HCT116 (cell line): Measurements from ENCODE around the gene NDOR1. TPM values are rescaled to one million over a fixed set of nuclear protein-coding genes. Genes with fewer than 3 reads are reported as not detected.

Source experiments
- ATAC-seq: fragments of 200-7000 bp; cut with Tn5 transposase; 2 replicates; pipeline ENCODE4 v1.9.1; 2020; ENCODE audit warnings: mild to moderate bottlenecking, moderate library complexity
- BruUV-seq: library from RNA; stranded (reverse); fragments of 400-500 nt; replicated peaks from 2 replicates; lab custom pipeline; 2021; lab: Mats Ljungman, UMichigan
- CTCF ChIA-PET: fragments of 300-600 bp; sonication (Branson Sonifier 250); formaldehyde crosslinking; loops from one replicate; lab custom pipeline; 2021; ENCODE audit warnings: antibody characterized with exemption; lab: Charles Lee
- POLR2A ChIA-PET: fragments of 300-600, 350-600 bp; sonication (Branson Sonifier 250); formaldehyde crosslinking; loops from one replicate; lab custom pipeline; 2021; ENCODE audit warnings: antibody characterized with exemption; lab: Charles Lee
- RAD21 ChIA-PET, 2 experiments: fragments of 300-600 bp; sonication (Branson Sonifier 250); formaldehyde crosslinking; loops; one replicate each; lab custom pipeline; 2023; ENCODE audit warnings: low total read pairs in 2 of 2; ENCODE audit not compliant: uncharacterized antibody in 2 of 2, unreplicated experiment in 2 of 2, low non-redundant PET in 1 of 2; lab: Charles Lee
- DNase-seq: peaks from one replicate; pipeline ENCODE4 v3.0.0-alpha.2; 2010; ENCODE audit warnings: low read depth, low spot score
- H2AFZ ChIP-seq: fragments of 200-600 bp; shearing (Covaris generic), sonication (generic); 2 replicates; pipeline ENCODE4 v1.6.1; 2017; ENCODE audit warnings: low read depth, mixed run types, mixed read lengths, antibody characterized with exemption, low read length; ENCODE audit not compliant: poor library complexity, severe bottlenecking
- H3K27ac ChIP-seq: 2 replicates; pipeline ENCODE4 v1.5.1; 2012; ENCODE audit warnings: low read depth, low read length
- H3K27me3 ChIP-seq: fragments of 200-600 bp; sonication (generic); 2 replicates; pipeline ENCODE4 v1.6.1; 2016; ENCODE audit warnings: mixed run types, low read length, mixed read lengths; ENCODE audit not compliant: insufficient read depth
- H3K36me3 ChIP-seq, 2 experiments: fragments of 200-500 bp in 1 of 2; fragments of 200-600 bp in 1 of 2; sonication (Bioruptor generic) in 1 of 2; sonication (generic) in 1 of 2; 2 replicates each; pipeline versions ENCODE4 v1.5.1 to v1.6.1; 2014 to 2016; ENCODE audit warnings: low read length in 2 of 2, inconsistent platforms in 1 of 2, mixed read lengths in 1 of 2, mixed run types in 1 of 2; ENCODE audit not compliant: insufficient read depth in 2 of 2, control insufficient read depth in 1 of 2
- H3K4me1 ChIP-seq, 2 experiments: fragments of 200-600 bp in 1 of 2; sonication (generic) in 1 of 2; 2 replicates each; pipeline versions ENCODE4 v1.5.1 to v1.6.1; 2012 to 2017; ENCODE audit warnings: low read length in 2 of 2, inconsistent platforms in 1 of 2, mild to moderate bottlenecking in 1 of 2, mixed read lengths in 1 of 2, mixed run types in 1 of 2, moderate library complexity in 1 of 2; ENCODE audit not compliant: insufficient read depth in 2 of 2, control insufficient read depth in 1 of 2
- H3K4me2 ChIP-seq: fragments of 200-600 bp; sonication (generic); 2 replicates; pipeline ENCODE4 v1.6.1; 2017; ENCODE audit warnings: mixed run types, low read length, mixed read lengths
- H3K4me3 ChIP-seq, 2 experiments: fragments of 200-600 bp in 1 of 2; sonication (generic) in 1 of 2; replicated peaks in 1 of 2; 2 replicates each; pipeline ENCODE4 v1.5.1; 2011 to 2016; ENCODE audit warnings: low read length in 2 of 2, control low read depth in 1 of 2, low read depth in 1 of 2, mild to moderate bottlenecking in 1 of 2, mixed read lengths in 1 of 2, mixed run types in 1 of 2
- H3K79me2 ChIP-seq: fragments of 200-600 bp; sonication (generic); 2 replicates; pipeline ENCODE4 v1.6.1; 2017; ENCODE audit warnings: mild to moderate bottlenecking, mixed run types, low read length, moderate library complexity, mixed read lengths; ENCODE audit not compliant: insufficient read depth
- H3K9ac ChIP-seq: fragments of 200-600 bp; sonication (generic); 2 replicates; pipeline ENCODE4 v1.6.1; 2016; ENCODE audit warnings: low read length, mixed read lengths
- H3K9me2 ChIP-seq: fragments of 200-600 bp; sonication (generic), shearing (Covaris generic); 2 replicates; pipeline ENCODE4 v1.6.1; 2017; ENCODE audit warnings: mixed run types, mild to moderate bottlenecking, moderate library complexity; ENCODE audit not compliant: insufficient read depth
- H3K9me3 ChIP-seq, 2 experiments: fragments of 200-500 bp in 1 of 2; fragments of 200-600 bp in 1 of 2; sonication (Bioruptor generic) in 1 of 2; sonication (generic) in 1 of 2; 2 replicates each; pipeline ENCODE4 v1.6.1; 2014 to 2017; ENCODE audit warnings: low read length in 2 of 2, mixed read lengths in 2 of 2, inconsistent platforms in 1 of 2, low read depth in 1 of 2, mild to moderate bottlenecking in 1 of 2, mixed run types in 1 of 2, moderate library complexity in 1 of 2; ENCODE audit not compliant: control insufficient read depth in 1 of 2, insufficient read depth in 1 of 2
- H4K20me1 ChIP-seq: fragments of 200-600 bp; sonication (generic), shearing (Covaris generic); 2 replicates; pipeline ENCODE4 v1.6.1; 2017; ENCODE audit warnings: mixed run types, mild to moderate bottlenecking, moderate library complexity; ENCODE audit not compliant: insufficient read depth
- CBX3 ChIP-seq: IDR thresholded peaks from 2 replicates; pipeline ENCODE4 v1.6.1; 2012; ENCODE audit warnings: low read depth
- CEBPB ChIP-seq: IDR thresholded peaks from 2 replicates; pipeline ENCODE4 v1.6.1; 2012; ENCODE audit warnings: low read depth
- ELF1 ChIP-seq: IDR thresholded peaks from 2 replicates; pipeline ENCODE4 v1.6.1; 2012; ENCODE audit warnings: low read depth, borderline replicate concordance
- EZH2 ChIP-seq: fragments of 200-600 bp; sonication (generic); IDR thresholded peaks from 2 replicates; pipeline ENCODE4 v1.6.1; 2017; ENCODE audit warnings: antibody characterized with exemption, mixed run types
- FOSL1 ChIP-seq: IDR thresholded peaks from 2 replicates; pipeline ENCODE4 v1.6.1; 2012; ENCODE audit warnings: low read depth
- SIN3A ChIP-seq: IDR thresholded peaks from 2 replicates; pipeline ENCODE4 v1.6.1; 2012; ENCODE audit warnings: low read depth
- SP1 ChIP-seq: IDR thresholded peaks from 2 replicates; pipeline ENCODE4 v1.6.1; 2012; ENCODE audit warnings: low read depth
- SRF ChIP-seq: IDR thresholded peaks from 2 replicates; pipeline ENCODE4 v1.6.1; 2012; ENCODE audit warnings: low read depth
- TCF7L2 ChIP-seq: IDR thresholded peaks from 2 replicates; pipeline ENCODE4 v1.7.0; 2011; ENCODE audit warnings: borderline replicate concordance, inconsistent platforms; ENCODE audit not compliant: insufficient read depth, insufficient read length; ENCODE audit errors: extremely low read depth
- ZFX ChIP-seq: fragments of 450-650 bp; IDR thresholded peaks from 2 replicates; pipeline ENCODE4 v1.6.1; 2017
- ZNF274 ChIP-seq: fragments of 200-500 bp; sonication (Bioruptor generic); IDR thresholded peaks from 2 replicates; pipeline ENCODE4 v1.6.1; 2014; ENCODE audit warnings: mild to moderate bottlenecking, low read depth, low read length, inconsistent platforms
- intact Hi-C: fragments of 100-400 bp; cut with micrococcal nuclease; formaldehyde crosslinking; loops from 2 replicates; pipeline ENCODE4 v1.10.0; 2022
- total RNA-seq: library from RNA; stranded (reverse); gene quantifications from one replicate; pipeline ENCODE4 v1.2.1, GENCODE V29; 2021; ENCODE audit not compliant: unreplicated experiment
- TF ChIP-seq, protein P1 (sequence below), 3 experiments: fragments of 200-600 bp in 1 of 3; sonication (generic) in 1 of 3; IDR thresholded peaks in 2 of 3; conservative IDR thresholded peaks in 1 of 3; 2 replicates each; pipeline ENCODE4 v1.5.1; 2012 to 2017; ENCODE audit warnings: low read depth in 2 of 3, low read length in 2 of 3, antibody characterized with exemption in 1 of 3, borderline replicate concordance in 1 of 3, control low read depth in 1 of 3, mild to moderate bottlenecking in 1 of 3, mixed read lengths in 1 of 3, mixed run types in 1 of 3, moderate library complexity in 1 of 3; ENCODE audit not compliant: insufficient read depth in 1 of 3
- TF ChIP-seq, protein P2 (sequence below): IDR thresholded peaks from 2 replicates; pipeline ENCODE4 v1.6.1; 2012; ENCODE audit warnings: low read depth
- TF ChIP-seq, protein P3 (sequence below): IDR thresholded peaks from 2 replicates; pipeline ENCODE4 v1.6.1; 2012
- TF ChIP-seq, protein P4 (sequence below): IDR thresholded peaks from 2 replicates; pipeline ENCODE4 v1.6.1; 2012

The NDOR1 gene
- total RNA-seq, 1 experiment from 2014 or later: 28.4 TPM

DNA sequence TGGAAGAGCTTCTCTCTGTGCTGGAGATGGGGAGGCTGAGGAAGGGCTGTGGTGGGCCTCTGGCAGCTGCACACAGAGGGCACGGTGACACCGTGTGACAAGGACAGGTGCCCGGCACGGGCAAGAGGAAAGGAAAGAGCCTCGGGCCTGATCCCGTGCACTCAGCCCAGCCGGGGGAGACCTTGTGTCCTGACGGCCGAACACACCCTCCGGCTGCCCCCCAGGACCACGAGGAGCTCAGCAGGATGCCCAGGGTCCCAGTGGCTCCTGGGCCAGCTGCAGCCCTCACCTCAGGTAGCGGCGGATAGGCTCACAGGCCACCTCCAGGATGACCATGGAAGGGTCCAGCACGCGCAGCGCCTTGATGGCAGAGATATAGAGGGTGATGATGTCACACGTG is 22.7 kb upstream of the NDOR1 start:
- Histone ChIP-seq H4K20me1 (no peaks in the 10 kb centered on the region), H3K36me3 (peaks cover 0 to 21% of the 10 kb centered on the region in 2 experiments; a peak in 2 of 4 replicates), H3K27me3 (no peaks in the 10 kb centered on the region), H3K27ac (no peak overlapping the region), H3K4me3 (no peak overlapping the region), H3K9me3 (no peaks in the 10 kb centered on the region), H2AFZ (no peak overlapping the region), H3K4me2 (no peak overlapping the region), H3K79me2 (peaks cover 25% of the 10 kb centered on the region), H3K4me1 (peaks cover 8 to 28% of the 10 kb centered on the region in 2 experiments; a peak in 3 of 4 replicates), H3K9ac (no peak overlapping the region), H3K9me2 (no peaks in the 10 kb centered on the region)
- no peak for TF ChIP-seq CBX3
- RAD21 ChIA-PET: no interaction called here
- intact Hi-C loops: no loop called here
- ATAC-seq (no peak), DNase-seq (no peak)
- POLR2A ChIA-PET: no interaction called here
- CTCF ChIA-PET: no interaction called here
- no TSS peak for BruUV-seq

DNA sequence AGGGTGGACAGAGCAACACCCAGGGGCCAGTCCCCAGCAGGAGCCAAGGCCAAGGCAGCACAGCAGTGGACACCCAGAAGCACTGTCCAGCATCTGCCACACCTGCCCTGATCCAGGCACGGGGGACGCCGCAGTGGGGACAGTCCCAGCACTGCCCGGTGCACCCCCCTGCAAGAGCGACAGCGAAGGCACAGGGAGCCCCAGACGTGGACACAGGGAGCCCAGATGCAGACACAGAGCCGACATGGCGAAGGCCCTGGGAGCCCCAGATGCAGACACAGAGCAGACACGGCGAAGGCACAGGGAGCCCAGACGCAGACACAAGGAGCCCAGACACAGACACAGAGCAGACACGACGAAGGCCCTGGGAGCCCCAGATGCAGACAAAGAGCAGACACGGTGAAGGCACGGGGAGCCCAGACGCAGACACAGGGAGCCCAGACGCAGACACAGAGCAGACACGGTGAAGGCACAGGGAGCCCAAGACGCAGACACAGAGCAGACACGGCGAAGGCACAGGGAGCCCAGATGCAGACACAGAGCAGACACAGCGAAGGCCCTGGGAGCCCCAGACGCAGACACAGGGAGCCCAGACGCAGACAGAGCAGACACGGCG is 21.4 kb upstream of the NDOR1 start:
- no TSS peak for BruUV-seq
- DNase-seq (no peak), ATAC-seq (no peak)
- Histone ChIP-seq H3K9ac (no peak overlapping the region), H3K9me2 (no peaks in the 10 kb centered on the region), H3K36me3 (peaks cover 0 to 21% of the 10 kb centered on the region in 2 experiments; a peak in 1 of 4 replicates), H3K27ac (no peak overlapping the region), H4K20me1 (no peaks in the 10 kb centered on the region), H3K9me3 (no peaks in the 10 kb centered on the region), H3K4me1 (peaks cover 8 to 17% of the 10 kb centered on the region in 2 experiments; a peak in 3 of 4 replicates), H3K4me3 (no peak overlapping the region), H3K79me2 (peaks cover 33% of the 10 kb centered on the region), H2AFZ (no peak overlapping the region), H3K4me2 (no peak overlapping the region), H3K27me3 (no peaks in the 10 kb centered on the region)
- intact Hi-C loops: no loop called here
- POLR2A ChIA-PET: no interaction called here
- CTCF ChIA-PET: no interaction called here
- RAD21 ChIA-PET: no interaction called here
- TF ChIP-seq FOSL1 (no peak), ZFX (no peak), ZNF274 (no peak), TCF7L2 (no peak), SRF (no peak), ELF1 (no peak), SIN3A (no peak), SP1 (no peak), EZH2 (no peak), CEBPB (no peak)
- TF ChIP-seq, protein P1, sequence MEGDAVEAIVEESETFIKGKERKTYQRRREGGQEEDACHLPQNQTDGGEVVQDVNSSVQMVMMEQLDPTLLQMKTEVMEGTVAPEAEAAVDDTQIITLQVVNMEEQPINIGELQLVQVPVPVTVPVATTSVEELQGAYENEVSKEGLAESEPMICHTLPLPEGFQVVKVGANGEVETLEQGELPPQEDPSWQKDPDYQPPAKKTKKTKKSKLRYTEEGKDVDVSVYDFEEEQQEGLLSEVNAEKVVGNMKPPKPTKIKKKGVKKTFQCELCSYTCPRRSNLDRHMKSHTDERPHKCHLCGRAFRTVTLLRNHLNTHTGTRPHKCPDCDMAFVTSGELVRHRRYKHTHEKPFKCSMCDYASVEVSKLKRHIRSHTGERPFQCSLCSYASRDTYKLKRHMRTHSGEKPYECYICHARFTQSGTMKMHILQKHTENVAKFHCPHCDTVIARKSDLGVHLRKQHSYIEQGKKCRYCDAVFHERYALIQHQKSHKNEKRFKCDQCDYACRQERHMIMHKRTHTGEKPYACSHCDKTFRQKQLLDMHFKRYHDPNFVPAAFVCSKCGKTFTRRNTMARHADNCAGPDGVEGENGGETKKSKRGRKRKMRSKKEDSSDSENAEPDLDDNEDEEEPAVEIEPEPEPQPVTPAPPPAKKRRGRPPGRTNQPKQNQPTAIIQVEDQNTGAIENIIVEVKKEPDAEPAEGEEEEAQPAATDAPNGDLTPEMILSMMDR (IDR thresholded peaks at IDR 0.05 in 2 of 3, conservative IDR thresholded peaks at IDR 0.05 in 1 of 3; ENCODE audit: borderline replicate concordance in 1 of 3, insufficient read depth in 1 of 3, low read depth in 2 of 3, low read length in 2 of 3): no peak
- TF ChIP-seq, protein P2, sequence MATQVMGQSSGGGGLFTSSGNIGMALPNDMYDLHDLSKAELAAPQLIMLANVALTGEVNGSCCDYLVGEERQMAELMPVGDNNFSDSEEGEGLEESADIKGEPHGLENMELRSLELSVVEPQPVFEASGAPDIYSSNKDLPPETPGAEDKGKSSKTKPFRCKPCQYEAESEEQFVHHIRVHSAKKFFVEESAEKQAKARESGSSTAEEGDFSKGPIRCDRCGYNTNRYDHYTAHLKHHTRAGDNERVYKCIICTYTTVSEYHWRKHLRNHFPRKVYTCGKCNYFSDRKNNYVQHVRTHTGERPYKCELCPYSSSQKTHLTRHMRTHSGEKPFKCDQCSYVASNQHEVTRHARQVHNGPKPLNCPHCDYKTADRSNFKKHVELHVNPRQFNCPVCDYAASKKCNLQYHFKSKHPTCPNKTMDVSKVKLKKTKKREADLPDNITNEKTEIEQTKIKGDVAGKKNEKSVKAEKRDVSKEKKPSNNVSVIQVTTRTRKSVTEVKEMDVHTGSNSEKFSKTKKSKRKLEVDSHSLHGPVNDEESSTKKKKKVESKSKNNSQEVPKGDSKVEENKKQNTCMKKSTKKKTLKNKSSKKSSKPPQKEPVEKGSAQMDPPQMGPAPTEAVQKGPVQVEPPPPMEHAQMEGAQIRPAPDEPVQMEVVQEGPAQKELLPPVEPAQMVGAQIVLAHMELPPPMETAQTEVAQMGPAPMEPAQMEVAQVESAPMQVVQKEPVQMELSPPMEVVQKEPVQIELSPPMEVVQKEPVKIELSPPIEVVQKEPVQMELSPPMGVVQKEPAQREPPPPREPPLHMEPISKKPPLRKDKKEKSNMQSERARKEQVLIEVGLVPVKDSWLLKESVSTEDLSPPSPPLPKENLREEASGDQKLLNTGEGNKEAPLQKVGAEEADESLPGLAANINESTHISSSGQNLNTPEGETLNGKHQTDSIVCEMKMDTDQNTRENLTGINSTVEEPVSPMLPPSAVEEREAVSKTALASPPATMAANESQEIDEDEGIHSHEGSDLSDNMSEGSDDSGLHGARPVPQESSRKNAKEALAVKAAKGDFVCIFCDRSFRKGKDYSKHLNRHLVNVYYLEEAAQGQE: no peak
- TF ChIP-seq, protein P3, sequence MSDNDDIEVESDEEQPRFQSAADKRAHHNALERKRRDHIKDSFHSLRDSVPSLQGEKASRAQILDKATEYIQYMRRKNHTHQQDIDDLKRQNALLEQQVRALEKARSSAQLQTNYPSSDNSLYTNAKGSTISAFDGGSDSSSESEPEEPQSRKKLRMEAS: no peak
- TF ChIP-seq, protein P4, sequence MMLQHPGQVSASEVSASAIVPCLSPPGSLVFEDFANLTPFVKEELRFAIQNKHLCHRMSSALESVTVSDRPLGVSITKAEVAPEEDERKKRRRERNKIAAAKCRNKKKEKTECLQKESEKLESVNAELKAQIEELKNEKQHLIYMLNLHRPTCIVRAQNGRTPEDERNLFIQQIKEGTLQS: no peak
